ENCODE data around the gene CXCL5.

DNA sequence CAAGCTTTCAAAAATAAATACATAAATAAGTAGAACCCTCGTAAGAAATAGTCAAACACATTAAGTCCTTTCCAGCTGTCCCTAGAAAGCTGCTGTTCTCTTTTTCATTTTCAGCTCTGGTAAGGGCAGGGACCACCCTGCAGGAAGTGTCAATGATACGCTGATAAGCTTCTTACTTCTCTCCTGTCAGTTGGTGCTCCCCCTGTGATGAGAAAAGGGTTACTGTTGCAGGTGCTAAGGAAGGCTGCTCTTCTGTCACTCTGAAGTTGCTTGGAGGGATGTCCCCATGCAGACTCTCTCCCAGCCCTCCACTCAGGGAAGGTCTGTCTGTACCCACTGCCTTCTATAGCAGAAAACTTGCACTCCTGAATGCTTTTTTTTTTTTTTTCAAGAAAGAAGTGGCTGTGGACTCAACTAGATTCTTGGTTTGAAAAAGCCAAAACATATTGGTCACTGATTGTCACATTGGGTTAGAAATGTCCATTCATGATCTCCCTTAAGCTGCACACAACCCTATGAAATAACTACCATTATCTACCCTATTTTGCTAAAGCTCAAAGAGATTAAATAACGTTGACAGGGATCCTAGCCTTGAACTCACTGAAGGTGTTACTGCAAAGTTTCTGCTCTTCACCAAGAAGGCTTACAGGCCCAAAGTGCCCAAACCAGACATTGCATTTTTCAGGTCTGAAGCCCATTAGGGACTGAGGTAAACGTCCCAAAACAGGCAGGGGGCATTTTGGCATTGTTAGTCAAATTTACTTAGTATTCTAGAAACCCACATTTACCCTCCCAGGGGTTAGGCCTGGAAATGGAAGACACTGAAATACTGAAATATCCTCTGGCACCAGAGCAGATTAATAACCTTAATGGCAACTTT lies 38.8 kb upstream of the CXCL5 start:
- TF ChIP-seq, protein P1, sequence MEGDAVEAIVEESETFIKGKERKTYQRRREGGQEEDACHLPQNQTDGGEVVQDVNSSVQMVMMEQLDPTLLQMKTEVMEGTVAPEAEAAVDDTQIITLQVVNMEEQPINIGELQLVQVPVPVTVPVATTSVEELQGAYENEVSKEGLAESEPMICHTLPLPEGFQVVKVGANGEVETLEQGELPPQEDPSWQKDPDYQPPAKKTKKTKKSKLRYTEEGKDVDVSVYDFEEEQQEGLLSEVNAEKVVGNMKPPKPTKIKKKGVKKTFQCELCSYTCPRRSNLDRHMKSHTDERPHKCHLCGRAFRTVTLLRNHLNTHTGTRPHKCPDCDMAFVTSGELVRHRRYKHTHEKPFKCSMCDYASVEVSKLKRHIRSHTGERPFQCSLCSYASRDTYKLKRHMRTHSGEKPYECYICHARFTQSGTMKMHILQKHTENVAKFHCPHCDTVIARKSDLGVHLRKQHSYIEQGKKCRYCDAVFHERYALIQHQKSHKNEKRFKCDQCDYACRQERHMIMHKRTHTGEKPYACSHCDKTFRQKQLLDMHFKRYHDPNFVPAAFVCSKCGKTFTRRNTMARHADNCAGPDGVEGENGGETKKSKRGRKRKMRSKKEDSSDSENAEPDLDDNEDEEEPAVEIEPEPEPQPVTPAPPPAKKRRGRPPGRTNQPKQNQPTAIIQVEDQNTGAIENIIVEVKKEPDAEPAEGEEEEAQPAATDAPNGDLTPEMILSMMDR (conservative IDR thresholded peaks at IDR 0.05 in 1 of 2, IDR thresholded peaks at IDR 0.05 in 1 of 2; ENCODE audit: extremely low read depth in 1 of 2, insufficient read depth in 1 of 2, low read depth in 1 of 2, low read length in 2 of 2): no peak
- no peak for TF ChIP-seq EZH2 (IDR thresholded peaks at IDR 0.05; ENCODE audit: borderline replicate concordance, low read length)

Data from mammary epithelial cell (primary cell).